GM10266 (cell line): Measurements from ENCODE around the gene GPC6.

ENCODE experiments used
- DNase-seq: peaks from one replicate; pipeline ENCODE4 v3.0.0; 2012; ENCODE audit errors: extremely low spot score
- TF ChIP-seq, protein P1 (sequence below): IDR thresholded peaks from 2 replicates; pipeline ENCODE4 v1.5.1; 2012; ENCODE audit warnings: mild to moderate bottlenecking, low read depth; ENCODE audit not compliant: control insufficient read depth, insufficient read depth; ENCODE audit errors: missing control alignments

Gene GPC6

DNA sequence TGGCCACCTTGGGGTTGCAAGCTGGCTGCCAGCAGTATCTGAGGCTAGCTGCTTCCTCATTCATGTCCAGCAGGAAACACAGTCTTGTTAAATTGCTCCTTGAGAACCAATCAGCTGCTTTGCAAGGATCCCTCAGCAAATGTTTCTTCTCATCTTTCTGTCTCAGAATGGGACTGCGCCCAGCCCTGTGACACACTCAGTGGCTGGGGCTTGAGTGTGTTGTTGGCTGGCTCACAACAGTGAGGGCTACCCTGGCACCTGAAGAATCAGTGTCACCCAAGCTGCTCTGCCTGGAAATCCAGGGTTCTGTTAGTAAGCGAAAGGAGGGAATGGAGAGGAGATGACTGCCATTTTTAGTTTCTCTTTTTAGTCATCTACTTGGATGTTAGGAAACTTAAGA lies 935.7 kb downstream of the GPC6 start:
- DNase-seq, result no peak

DNA sequence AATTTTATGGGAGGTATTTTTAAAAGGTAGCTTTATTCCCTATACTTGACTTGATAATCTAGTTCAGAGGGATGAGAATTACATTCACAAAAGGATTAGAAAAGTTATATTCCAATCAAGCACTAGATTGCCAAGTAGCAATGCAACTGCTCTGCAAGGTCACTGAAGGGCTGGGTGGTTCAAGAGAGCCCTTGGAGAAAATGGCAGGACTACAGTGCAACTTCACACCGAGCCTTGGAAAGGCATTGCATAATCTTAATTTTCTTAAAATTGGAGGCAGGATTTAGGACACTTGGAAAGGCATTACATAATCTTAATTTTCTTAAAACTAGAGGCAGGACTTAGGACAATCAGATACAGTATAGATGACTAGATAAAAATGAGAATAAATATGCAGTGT lies 936.9 kb downstream of the GPC6 start:
- TF ChIP-seq, protein P1, sequence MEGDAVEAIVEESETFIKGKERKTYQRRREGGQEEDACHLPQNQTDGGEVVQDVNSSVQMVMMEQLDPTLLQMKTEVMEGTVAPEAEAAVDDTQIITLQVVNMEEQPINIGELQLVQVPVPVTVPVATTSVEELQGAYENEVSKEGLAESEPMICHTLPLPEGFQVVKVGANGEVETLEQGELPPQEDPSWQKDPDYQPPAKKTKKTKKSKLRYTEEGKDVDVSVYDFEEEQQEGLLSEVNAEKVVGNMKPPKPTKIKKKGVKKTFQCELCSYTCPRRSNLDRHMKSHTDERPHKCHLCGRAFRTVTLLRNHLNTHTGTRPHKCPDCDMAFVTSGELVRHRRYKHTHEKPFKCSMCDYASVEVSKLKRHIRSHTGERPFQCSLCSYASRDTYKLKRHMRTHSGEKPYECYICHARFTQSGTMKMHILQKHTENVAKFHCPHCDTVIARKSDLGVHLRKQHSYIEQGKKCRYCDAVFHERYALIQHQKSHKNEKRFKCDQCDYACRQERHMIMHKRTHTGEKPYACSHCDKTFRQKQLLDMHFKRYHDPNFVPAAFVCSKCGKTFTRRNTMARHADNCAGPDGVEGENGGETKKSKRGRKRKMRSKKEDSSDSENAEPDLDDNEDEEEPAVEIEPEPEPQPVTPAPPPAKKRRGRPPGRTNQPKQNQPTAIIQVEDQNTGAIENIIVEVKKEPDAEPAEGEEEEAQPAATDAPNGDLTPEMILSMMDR, result no peak
- no peak for DNase-seq

More for the DNA sequence above, 935.7 kb downstream of the GPC6 start:
- TF ChIP-seq, protein P1, result no peak

- DNase-seq, result no peak
- TF ChIP-seq, protein P1, result no peak
Observed at GRCh38 chr13:94168783-94169453, 942.3 kb downstream of the GPC6 start.

DNA sequence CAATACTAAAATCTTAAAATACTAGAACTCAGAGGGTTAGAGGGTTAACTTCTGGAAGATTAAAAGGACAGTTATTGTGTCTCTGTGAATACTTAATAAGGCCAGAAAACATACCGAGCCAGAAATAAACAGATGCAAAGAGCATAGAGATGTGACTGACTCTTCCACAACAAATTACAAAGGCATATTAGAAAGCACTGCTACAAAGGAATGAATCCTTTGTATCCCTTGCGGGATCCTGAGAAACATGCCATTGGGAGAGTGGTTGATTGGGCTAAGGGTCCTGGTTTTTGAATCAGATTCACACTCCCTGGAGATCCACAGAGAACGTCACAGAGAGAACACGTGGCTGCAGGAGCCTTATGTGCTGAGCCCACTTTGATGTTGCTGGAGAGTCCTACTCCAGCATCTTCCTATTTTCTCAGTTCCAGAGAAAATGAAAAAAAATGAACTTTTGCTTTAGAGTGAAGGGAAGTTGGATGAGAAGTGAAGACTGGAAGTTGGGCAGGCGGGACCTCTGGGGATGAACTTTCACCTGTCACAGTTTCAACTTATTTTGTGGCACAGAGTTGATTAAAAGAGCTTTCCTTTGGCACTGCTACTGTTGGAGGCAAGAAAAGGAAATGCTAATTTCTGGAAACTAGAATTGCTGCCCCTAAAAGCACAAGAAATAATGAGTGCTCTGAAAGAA lies 943.0 kb downstream of the GPC6 start:
- no peak for DNase-seq
- TF ChIP-seq, protein P1, result no peak

DNA sequence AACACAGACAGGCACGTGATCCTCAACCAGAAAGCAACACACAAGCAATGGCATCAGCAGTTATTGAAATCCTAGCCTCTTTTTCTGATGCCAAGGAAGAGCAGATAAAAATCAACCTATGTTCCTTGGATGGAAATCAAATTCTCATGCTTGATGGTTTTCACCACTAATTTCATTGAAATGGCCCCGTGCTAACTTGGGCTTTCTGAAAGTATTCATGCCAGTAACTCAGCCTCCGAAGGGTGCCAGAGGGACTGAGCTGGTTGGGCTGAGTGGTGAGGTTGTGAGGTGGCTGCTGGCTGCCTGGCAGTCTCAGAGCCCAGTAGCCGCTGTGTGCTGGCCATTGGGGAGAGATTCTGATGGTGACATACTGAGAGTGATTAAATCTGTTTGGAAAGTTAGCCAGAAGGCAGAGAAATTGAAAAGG lies 943.6 kb downstream of the GPC6 start:
- TF ChIP-seq, protein P1, result no peak
- DNase-seq, result no peak

DNA sequence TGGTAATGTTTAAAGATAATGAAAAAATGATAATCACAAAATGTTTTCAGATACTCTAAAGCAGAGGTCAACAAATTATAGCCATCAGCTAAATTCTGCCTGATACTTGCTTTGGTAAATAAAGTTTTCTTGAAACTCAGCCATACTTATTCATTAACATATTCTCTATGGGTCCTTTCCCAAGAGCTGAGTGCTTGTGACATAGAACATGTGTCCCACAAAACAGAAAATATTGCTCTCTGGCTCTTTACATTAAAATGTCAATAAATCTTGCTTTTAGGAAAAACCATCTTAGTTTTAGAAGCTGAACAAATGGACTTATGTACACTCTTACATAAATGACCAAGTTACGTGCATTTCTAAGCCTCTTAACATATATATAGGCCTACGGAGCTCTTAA lies 945.8 kb downstream of the GPC6 start:
- TF ChIP-seq, protein P1, result no peak
- DNase-seq, result no peak

- TF ChIP-seq, protein P1, result no peak
Observed at GRCh38 chr13:94173312-94173854, 946.8 kb downstream of the GPC6 start.

More at GRCh38 chr13:94173312-94173854, 946.8 kb downstream of the GPC6 start:
- DNase-seq, result no peak
